ENCODE results near the gene RARS1. TPM values are rescaled to one million over a fixed set of nuclear protein-coding genes. Genes with fewer than 3 reads are reported as not detected.

The RARS1 gene
- 256 and 263 TPM in 2 replicates for total RNA-seq (2014; rRNA removed; shearing (Covaris generic))
- 155 and 163 TPM in 2 replicates for polyA plus RNA-seq (2015; cell fraction: cytosol; rRNA removed)
- 335 and 363 TPM in 2 replicates for polyA plus RNA-seq (2015; cell fraction: nucleus; rRNA removed)

- DNase-seq (ENCODE audit: low read depth) = peak; percentile 90
Observed at GRCh38 chr5:168486136-168486879, at the start of gene RARS1. Gene RARS1 (plus strand): TSS chr5:168486471. CDS start chr5:168486499, 28 bp downstream.

GRCh38 chr5:168438349-168438748 lies 47.9 kb upstream of the RARS1 start:
- peak; percentile 35 for DNase-seq (ENCODE audit: low read depth)

GRCh38 chr5:168443533-168443932 lies 42.7 kb upstream of the RARS1 start:
- DNase-seq (ENCODE audit: low read depth) = no peak

GRCh38 chr5:168443950-168444700 lies 42.1 kb upstream of the RARS1 start:
- no peak for DNase-seq (ENCODE audit: low read depth)

GRCh38 chr5:168446983-168447619 lies 39.2 kb upstream of the RARS1 start:
- DNase-seq (ENCODE audit: low read depth) = no peak

GRCh38 chr5:168447808-168448207 lies 38.5 kb upstream of the RARS1 start:
- DNase-seq (ENCODE audit: low read depth) = no peak

GRCh38 chr5:168449166-168449565 lies 37.1 kb upstream of the RARS1 start:
- no peak for DNase-seq (ENCODE audit: low read depth)

- DNase-seq (ENCODE audit: low read depth) = no peak
Observed at GRCh38 chr5:168451565-168451964, 34.7 kb upstream of the RARS1 start.

GRCh38 chr5:168455201-168455600 lies 31.1 kb upstream of the RARS1 start:
- DNase-seq (ENCODE audit: low read depth) = no peak

GRCh38 chr5:168457542-168457941 lies 28.7 kb upstream of the RARS1 start:
- no peak for DNase-seq (ENCODE audit: low read depth)

- no peak for DNase-seq (ENCODE audit: low read depth)
Observed at GRCh38 chr5:168460606-168461005, 25.7 kb upstream of the RARS1 start.

GRCh38 chr5:168463081-168463480 lies 23.2 kb upstream of the RARS1 start:
- DNase-seq (ENCODE audit: low read depth) = no peak

- no peak for DNase-seq (ENCODE audit: low read depth)
Observed at GRCh38 chr5:168464214-168464613, 22.1 kb upstream of the RARS1 start.

- no peak for DNase-seq (ENCODE audit: low read depth)
Observed at GRCh38 chr5:168464641-168465040, 21.6 kb upstream of the RARS1 start.

GRCh38 chr5:168467755-168468330 lies 18.4 kb upstream of the RARS1 start:
- DNase-seq (ENCODE audit: low read depth) = no peak

GRCh38 chr5:168468836-168469235 lies 17.4 kb upstream of the RARS1 start:
- peak; percentile 71 for DNase-seq (ENCODE audit: low read depth)

GRCh38 chr5:168469816-168470215 lies 16.5 kb upstream of the RARS1 start:
- no peak for DNase-seq (ENCODE audit: low read depth)

- DNase-seq (ENCODE audit: low read depth) = peak; percentile 65
Observed at GRCh38 chr5:168471785-168472184, 14.5 kb upstream of the RARS1 start.

- peak; percentile 90 for DNase-seq (ENCODE audit: low read depth)
Observed at GRCh38 chr5:168472329-168472728, 13.9 kb upstream of the RARS1 start.

- no peak for DNase-seq (ENCODE audit: low read depth)
Observed at GRCh38 chr5:168474319-168474718, 12.0 kb upstream of the RARS1 start.

- peak; percentile 66 for DNase-seq (ENCODE audit: low read depth)
Observed at GRCh38 chr5:168477060-168477459, 9.2 kb upstream of the RARS1 start.

- peak; percentile 24 for DNase-seq (ENCODE audit: low read depth)
Observed at GRCh38 chr5:168479166-168479565, 7.1 kb upstream of the RARS1 start.

All from HT1080 (cell line).